ENCODE measurements around the gene OAT. TPM values are rescaled to one million over a fixed set of nuclear protein-coding genes. Genes with fewer than 3 reads are reported as not detected.

Gene OAT
- total and polyA plus RNA-seq, 12 donors = 15.1 to 46.9 (median 31.5) TPM

GRCh38 chr10:124383496-124383895 lies 35.2 kb downstream of the OAT start:
- 77 to 82% methylated on average over 6 of the region's 6 CpGs for WGBS, 2 donors
- no peak for ATAC-seq
- intact Hi-C loops (cut with DNase I) = loop anchor here in 2 of 10 donors (5.0 to 10.0 kb wide), 2 partner anchors 376 to 799 kb away; no protein-coding TSS in a partner anchor
- TF ChIP-seq, protein P1, sequence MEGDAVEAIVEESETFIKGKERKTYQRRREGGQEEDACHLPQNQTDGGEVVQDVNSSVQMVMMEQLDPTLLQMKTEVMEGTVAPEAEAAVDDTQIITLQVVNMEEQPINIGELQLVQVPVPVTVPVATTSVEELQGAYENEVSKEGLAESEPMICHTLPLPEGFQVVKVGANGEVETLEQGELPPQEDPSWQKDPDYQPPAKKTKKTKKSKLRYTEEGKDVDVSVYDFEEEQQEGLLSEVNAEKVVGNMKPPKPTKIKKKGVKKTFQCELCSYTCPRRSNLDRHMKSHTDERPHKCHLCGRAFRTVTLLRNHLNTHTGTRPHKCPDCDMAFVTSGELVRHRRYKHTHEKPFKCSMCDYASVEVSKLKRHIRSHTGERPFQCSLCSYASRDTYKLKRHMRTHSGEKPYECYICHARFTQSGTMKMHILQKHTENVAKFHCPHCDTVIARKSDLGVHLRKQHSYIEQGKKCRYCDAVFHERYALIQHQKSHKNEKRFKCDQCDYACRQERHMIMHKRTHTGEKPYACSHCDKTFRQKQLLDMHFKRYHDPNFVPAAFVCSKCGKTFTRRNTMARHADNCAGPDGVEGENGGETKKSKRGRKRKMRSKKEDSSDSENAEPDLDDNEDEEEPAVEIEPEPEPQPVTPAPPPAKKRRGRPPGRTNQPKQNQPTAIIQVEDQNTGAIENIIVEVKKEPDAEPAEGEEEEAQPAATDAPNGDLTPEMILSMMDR (IDR thresholded peaks at IDR 0.05) = no peak
- DNase-seq = no peak
- no peaks in the 10 kb centered on the region for H3K36me3 ChIP-seq
- H3K27ac ChIP-seq = no peak overlapping the region
- peaks cover 0 to 37% (median 10%) of the 10 kb centered on the region in 7 donors for H3K27me3 ChIP-seq
- peaks cover 0 to 1% (median under 1%) of the 10 kb centered on the region in 9 donors for H3K4me1 ChIP-seq
- no peaks in the 10 kb centered on the region for H3K9me3 ChIP-seq
- no peak overlapping the region for H3K4me3 ChIP-seq

- TF ChIP-seq, protein P1 (IDR thresholded peaks at IDR 0.05) = no peak
- Histone ChIP-seq H3K4me3 (no peak overlapping the region), H3K27ac (no peak overlapping the region), H3K9me3 (no peaks in the 10 kb centered on the region), H3K4me1 (no peaks in the 10 kb centered on the region), H3K27me3 (peaks cover 0 to 37% (median 10%) of the 10 kb centered on the region in 7 donors), H3K36me3 (no peaks in the 10 kb centered on the region)
- intact Hi-C loops (cut with DNase I) = loop anchor here in 2 of 10 donors (5.0 to 10.0 kb wide), 2 partner anchors 374 to 796 kb away; no protein-coding TSS in a partner anchor
- DNase-seq (no peak), ATAC-seq (no peak)
- WGBS, 2 donors = 59 to 77% methylated on average over 19 of the region's 19 CpGs
Measured at GRCh38 chr10:124381011-124381611, 37.6 kb downstream of the OAT start.

GRCh38 chr10:124380256-124380995 lies 38.3 kb downstream of the OAT start:
- 72 to 75% methylated on average over 9 of the region's 9 CpGs for WGBS, 2 donors
- TF ChIP-seq, protein P1 (IDR thresholded peaks at IDR 0.05) = no peak
- Histone ChIP-seq H3K4me1 (no peaks in the 10 kb centered on the region), H3K27me3 (peaks cover 0 to 37% (median 10%) of the 10 kb centered on the region in 7 donors), H3K4me3 (no peak overlapping the region), H3K9me3 (no peaks in the 10 kb centered on the region), H3K36me3 (no peaks in the 10 kb centered on the region), H3K27ac (no peak overlapping the region)
- ATAC-seq (no peak), DNase-seq (no peak)
- intact Hi-C loops (cut with DNase I) = loop anchor here in 2 of 10 donors (5.0 to 10.0 kb wide), 2 partner anchors 373 to 796 kb away; no protein-coding TSS in a partner anchor

GRCh38 chr10:124379609-124380193 lies 39.0 kb downstream of the OAT start:
- intact Hi-C loops (cut with DNase I) = loop anchor here in 2 of 10 donors (5.0 to 10.0 kb wide), 2 partner anchors 372 to 795 kb away; no protein-coding TSS in a partner anchor

More at GRCh38 chr10:124379609-124380193, 39.0 kb downstream of the OAT start:
- 74 to 77% methylated on average over 10 of the region's 10 CpGs for WGBS, 2 donors
- Histone ChIP-seq H3K9me3 (no peaks in the 10 kb centered on the region), H3K4me1 (no peaks in the 10 kb centered on the region), H3K27me3 (peaks cover 0 to 37% (median 10%) of the 10 kb centered on the region in 7 donors), H3K27ac (no peak overlapping the region), H3K36me3 (no peaks in the 10 kb centered on the region), H3K4me3 (no peak overlapping the region)
- no peak for ATAC-seq
- TF ChIP-seq, protein P1 (IDR thresholded peaks at IDR 0.05) = no peak
- no peak for DNase-seq

Measured in heart right ventricle (tissue), 16 donors.